BJ (cell line): Measurements from ENCODE around the gene PLA2G1B. TPM values are rescaled to one million over a fixed set of nuclear protein-coding genes. Genes with fewer than 3 reads are reported as not detected.

ENCODE experiments used
- CTCF ChIA-PET: fragments of 350-600 bp; formaldehyde crosslinking; extraction: SDS; loops from one replicate; lab custom pipeline; 2021; ENCODE audit warnings: antibody characterized with exemption, inconsistent platforms; lab: Yijun Ruan, JAX
- POLR2A ChIA-PET: fragments of 300-600 bp; sonication (Branson Sonifier 250); formaldehyde crosslinking; extraction: SDS; loops from one replicate; lab custom pipeline; 2021; ENCODE audit warnings: antibody characterized with exemption; lab: Charles Lee
- DNase-seq: peaks from one replicate; pipeline ENCODE4 v3.0.0-alpha.2; 2011; ENCODE audit warnings: low read depth
- H3K27me3 ChIP-seq: 2 replicates; pipeline ENCODE4 v1.6.0; 2011; ENCODE audit warnings: low read length; ENCODE audit not compliant: control insufficient read depth, insufficient read depth
- H3K36me3 ChIP-seq: 2 replicates; pipeline ENCODE4 v1.5.1; 2011; ENCODE audit warnings: low read length; ENCODE audit not compliant: control insufficient read depth, insufficient read depth
- H3K4me3 ChIP-seq: 2 replicates; pipeline ENCODE4 v1.5.1; 2011; ENCODE audit warnings: low read depth, mild to moderate bottlenecking, control low read depth, low read length
- CTCF ChIP-seq: IDR thresholded peaks from 2 replicates; pipeline ENCODE4 v1.5.1; 2011; ENCODE audit warnings: low read depth, mild to moderate bottlenecking, control low read depth, inconsistent platforms, low read length, moderate library complexity; ENCODE audit not compliant: insufficient read depth
- polyA plus RNA-seq: library from polyadenylated mRNA; depleted of rRNA; stranded (reverse); fragments of >200 nt; gene quantifications from 2 replicates; pipeline ENCODE4 v1.2.3, GENCODE V29; 2011

Gene PLA2G1B
- polyA plus RNA-seq, 1 experiment = not detected

GRCh38 chr12:120292411-120292660 lies 35.2 kb downstream of the PLA2G1B start:
- POLR2A ChIA-PET = interaction anchor here (0.6 to 2.7 kb wide), 7 partner anchors 10 to 96 kb away, joined by 4 to 37 read pairs (median 14); partner anchors contain the start of genes RPLP0 and SIRT4
- no peak for TF ChIP-seq CTCF
- CTCF ChIA-PET = interaction anchor here (1.6 to 5.2 kb wide), 4 partner anchors 10 to 148 kb away, joined by 4 to 46 read pairs (median 10); partner anchors contain the start of gene SIRT4
- Histone ChIP-seq H3K4me3 (peak overlapping the region; percentile 47), H3K36me3 (no peaks in the 10 kb centered on the region), H3K27me3 (no peaks in the 10 kb centered on the region)
- DNase-seq = no peak

GRCh38 chr12:120290609-120291305 lies 36.8 kb downstream of the PLA2G1B start:
- Histone ChIP-seq H3K27me3 (no peaks in the 10 kb centered on the region), H3K36me3 (no peaks in the 10 kb centered on the region), H3K4me3 (peak overlapping the region; percentile 25)
- no peak for TF ChIP-seq CTCF
- POLR2A ChIA-PET = interaction anchor here (0.5 to 2.7 kb wide), 18 partner anchors 12 to 171 kb away, joined by 3 to 37 read pairs (median 6); partner anchors contain the start of genes PXN, RPLP0 and SIRT4
- CTCF ChIA-PET = interaction anchor here (0.9 to 5.2 kb wide), 6 partner anchors 11 to 62 kb away, joined by 3 to 46 read pairs (median 5); partner anchors contain the start of genes PXN and SIRT4
- no peak for DNase-seq

GRCh38 chr12:120287491-120287890 lies 40.1 kb downstream of the PLA2G1B start:
- no peak for TF ChIP-seq CTCF
- Histone ChIP-seq H3K27me3 (no peaks in the 10 kb centered on the region), H3K36me3 (no peaks in the 10 kb centered on the region), H3K4me3 (no peak overlapping the region)
- no peak for DNase-seq
- CTCF ChIA-PET = interaction anchor here (0.9 to 3.3 kb wide), 2 partner anchors 15 to 21 kb away, joined by 4 to 11 read pairs; partner anchors contain the start of gene SIRT4
- POLR2A ChIA-PET = no interaction called here

- ChIA-PET CTCF (interaction anchor here (0.9 to 3.3 kb wide), 3 partner anchors 15 to 59 kb away, joined by 4 to 11 read pairs (median 6); partner anchors contain the start of gene SIRT4), POLR2A (interaction anchor here (0.5 kb wide), 1 partner anchor 85 kb away, joined by 6 read pairs; no protein-coding TSS in a partner anchor)
- H3K4me3 ChIP-seq = no peak overlapping the region
- no peak for TF ChIP-seq CTCF
- H3K27me3 ChIP-seq = no peaks in the 10 kb centered on the region
- DNase-seq = no peak
- no peaks in the 10 kb centered on the region for H3K36me3 ChIP-seq
These were observed 40.6 kb downstream of the PLA2G1B start for GRCh38 chr12:120286768-120287490.

- Histone ChIP-seq H3K36me3 (no peaks in the 10 kb centered on the region), H3K4me3 (no peak overlapping the region), H3K27me3 (no peaks in the 10 kb centered on the region)
- TF ChIP-seq CTCF = no peak
- ChIA-PET POLR2A (no interaction called here), CTCF (interaction anchor here (0.8 to 1.5 kb wide), 4 partner anchors 17 to 40 kb away, joined by 3 to 4 read pairs (median 3); partner anchors contain the start of genes PXN and SIRT4)
- DNase-seq = no peak
These were observed 43.2 kb downstream of the PLA2G1B start for GRCh38 chr12:120284381-120284780.
